Right atrium auricular region (tissue), 2 donors: ENCODE results near the gene ALS2. TPM values are rescaled to one million over a fixed set of nuclear protein-coding genes. Genes with fewer than 3 reads are reported as not detected.

Source experiments
- DNase-seq: peaks from one replicate; pipeline ENCODE4 v3.0.0-alpha.2; 2019; ENCODE audit warnings: low spot score
- H3K27ac ChIP-seq, 2 donors: fragments of 200-600 bp; sonication (generic); 1 replicate in 1 of 2; 2 replicates in 1 of 2; pipeline ENCODE4 v1.5.1; 2016 to 2019
- H3K27me3 ChIP-seq, 2 donors: fragments of 200-600 bp; sonication (generic); one replicate each; pipeline versions ENCODE4 v1.5.1 to v1.6.0; 2017 to 2019
- H3K36me3 ChIP-seq: fragments of 200-600 bp; sonication (generic); one replicate; pipeline ENCODE4 v1.5.1; 2016
- H3K4me1 ChIP-seq, 2 donors: fragments of 200-600 bp; sonication (generic); one replicate each; pipeline versions ENCODE4 v1.5.1 to v1.6.0; 2017 to 2019
- H3K4me3 ChIP-seq, 2 donors: fragments of 200-600 bp; sonication (generic); 1 replicate in 1 of 2; 2 replicates in 1 of 2; pipeline ENCODE4 v1.5.1; 2017 to 2019; ENCODE audit warnings: mild to moderate bottlenecking in 1 of 2, moderate library complexity in 1 of 2
- H3K9me3 ChIP-seq, 2 donors: fragments of 200-600 bp; sonication (generic); one replicate each; pipeline ENCODE4 v1.5.1; 2019
- total RNA-seq, 2 donors: library from RNA; depleted of rRNA; stranded (reverse); fragments of >200 nt; gene quantifications; one replicate each; pipeline ENCODE4 v1.1.0, GENCODE V29; 2016
- TF ChIP-seq, protein P1 (sequence below), 2 donors: fragments of 200-600 bp; sonication (generic); IDR thresholded peaks; one replicate each; pipeline ENCODE4 v1.5.1; 2019; ENCODE audit warnings: antibody characterized with exemption in 2 of 2

The ALS2 gene
- 10 to 100 TPM; 31.0 to 31.8 TPM for total RNA-seq

DNA sequence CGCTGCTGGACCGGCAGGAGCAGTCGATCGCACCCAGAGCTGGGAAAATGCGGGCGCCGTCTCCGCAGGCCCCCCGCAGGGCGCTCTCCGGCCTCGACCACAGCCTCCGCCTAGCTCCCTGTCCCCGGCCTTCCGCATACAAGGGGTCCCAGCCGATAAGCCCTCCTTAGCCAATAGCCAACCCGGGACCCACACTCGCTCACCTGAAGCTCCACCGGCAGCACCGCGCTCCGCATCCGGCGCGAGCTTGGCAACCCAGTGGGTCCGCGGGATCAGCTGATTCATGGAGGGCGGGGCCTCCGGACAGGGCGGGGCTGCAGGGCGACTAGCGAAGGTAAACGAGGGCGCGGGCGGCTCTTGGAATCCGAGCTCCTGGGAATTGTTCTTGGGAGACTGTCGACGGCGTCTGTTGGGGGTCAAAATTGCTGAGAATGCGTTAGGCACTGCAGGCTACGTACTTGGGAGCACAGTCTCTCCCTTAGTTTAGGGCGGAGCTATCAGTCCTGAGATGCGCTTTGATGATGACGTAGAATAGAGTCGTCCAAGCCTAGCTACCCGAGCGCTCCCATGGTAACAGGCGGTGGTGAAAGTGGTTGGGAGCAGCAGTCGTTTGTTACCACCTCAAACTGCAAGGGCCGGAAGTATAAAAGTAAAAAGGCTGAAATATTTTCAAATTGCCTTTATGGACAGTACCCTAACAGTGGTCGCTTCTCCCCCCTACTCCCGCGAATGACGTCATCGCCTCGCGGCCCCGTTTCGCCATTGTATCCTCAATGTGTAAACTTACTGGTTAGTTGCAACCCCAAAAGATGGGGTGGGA, at the start of gene ALS2:
Gene ALS2, minus strand, starts transcription at position 260 of the 820 bp plus-strand sequence. CDS start 12,048 bp downstream, outside the sequence.
- no peaks in the 10 kb centered on the region for H3K36me3 ChIP-seq
- no peaks in the 10 kb centered on the region for H3K9me3 ChIP-seq
- peak within 1 kb of the TSS; percentile 89 to 100 for H3K4me3 ChIP-seq
- DNase-seq: peak; percentile 96
- no peaks in the 10 kb centered on the region for H3K27me3 ChIP-seq
- TF ChIP-seq, protein P1, sequence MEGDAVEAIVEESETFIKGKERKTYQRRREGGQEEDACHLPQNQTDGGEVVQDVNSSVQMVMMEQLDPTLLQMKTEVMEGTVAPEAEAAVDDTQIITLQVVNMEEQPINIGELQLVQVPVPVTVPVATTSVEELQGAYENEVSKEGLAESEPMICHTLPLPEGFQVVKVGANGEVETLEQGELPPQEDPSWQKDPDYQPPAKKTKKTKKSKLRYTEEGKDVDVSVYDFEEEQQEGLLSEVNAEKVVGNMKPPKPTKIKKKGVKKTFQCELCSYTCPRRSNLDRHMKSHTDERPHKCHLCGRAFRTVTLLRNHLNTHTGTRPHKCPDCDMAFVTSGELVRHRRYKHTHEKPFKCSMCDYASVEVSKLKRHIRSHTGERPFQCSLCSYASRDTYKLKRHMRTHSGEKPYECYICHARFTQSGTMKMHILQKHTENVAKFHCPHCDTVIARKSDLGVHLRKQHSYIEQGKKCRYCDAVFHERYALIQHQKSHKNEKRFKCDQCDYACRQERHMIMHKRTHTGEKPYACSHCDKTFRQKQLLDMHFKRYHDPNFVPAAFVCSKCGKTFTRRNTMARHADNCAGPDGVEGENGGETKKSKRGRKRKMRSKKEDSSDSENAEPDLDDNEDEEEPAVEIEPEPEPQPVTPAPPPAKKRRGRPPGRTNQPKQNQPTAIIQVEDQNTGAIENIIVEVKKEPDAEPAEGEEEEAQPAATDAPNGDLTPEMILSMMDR (IDR thresholded peaks at IDR 0.05): no peak
- H3K27ac ChIP-seq: peak within 1 kb of the TSS; percentile 94 to 96
- H3K4me1 ChIP-seq: peaks cover 0 to 22% of the 10 kb centered on the region in 2 donors

DNA sequence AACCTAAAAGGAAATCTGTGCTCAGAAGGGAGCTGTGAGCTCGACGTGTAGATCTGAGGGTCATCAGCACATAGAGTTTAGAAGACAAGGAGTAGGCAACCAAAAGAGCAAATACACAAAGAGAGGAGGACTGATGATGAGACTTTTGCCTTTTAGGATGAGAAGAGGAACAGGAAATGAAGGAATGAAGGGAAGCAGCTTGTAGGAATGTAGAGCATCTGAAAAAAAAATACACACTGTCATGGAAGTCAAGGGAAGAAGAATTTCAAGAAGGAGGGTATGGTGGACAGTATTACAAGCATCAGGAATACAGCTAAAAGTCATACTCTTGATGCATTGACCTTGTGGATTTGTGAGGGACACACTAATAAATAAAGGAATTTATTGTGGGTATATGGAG, 47.5 kb upstream of the ALS2 start:
- H3K4me3 ChIP-seq: no peak overlapping the region
- no peaks in the 10 kb centered on the region for H3K4me1 ChIP-seq
- H3K36me3 ChIP-seq: no peaks in the 10 kb centered on the region
- H3K27ac ChIP-seq: no peak overlapping the region
- TF ChIP-seq, protein P1 (IDR thresholded peaks at IDR 0.05): no peak
- H3K27me3 ChIP-seq: no peaks in the 10 kb centered on the region
- no peaks in the 10 kb centered on the region for H3K9me3 ChIP-seq
- DNase-seq: no peak

DNA sequence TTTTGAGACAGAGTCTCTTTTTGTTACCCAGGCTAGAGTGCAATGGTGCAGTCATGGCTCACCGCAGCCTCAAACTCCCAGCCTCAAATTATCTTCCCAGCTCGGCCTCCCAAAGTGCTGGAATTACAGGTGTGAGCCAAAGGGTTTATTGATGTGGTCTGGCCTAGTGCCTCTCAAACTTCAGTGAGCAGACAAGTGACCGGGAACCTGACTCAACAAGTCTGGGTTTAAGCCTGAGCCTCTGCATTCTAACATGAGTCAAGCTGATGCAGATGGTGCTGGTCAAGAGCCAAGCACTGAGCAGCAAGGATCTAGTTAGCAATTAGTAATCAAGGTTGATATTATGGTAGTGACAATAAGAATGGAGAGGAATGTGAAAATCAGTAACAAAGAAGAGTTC, 46.9 kb upstream of the ALS2 start:
- Histone ChIP-seq H3K9me3 (no peaks in the 10 kb centered on the region), H3K36me3 (no peaks in the 10 kb centered on the region), H3K27ac (no peak overlapping the region), H3K4me1 (no peaks in the 10 kb centered on the region), H3K4me3 (no peak overlapping the region), H3K27me3 (no peaks in the 10 kb centered on the region)
- TF ChIP-seq, protein P1 (IDR thresholded peaks at IDR 0.05): no peak
- DNase-seq: no peak

DNA sequence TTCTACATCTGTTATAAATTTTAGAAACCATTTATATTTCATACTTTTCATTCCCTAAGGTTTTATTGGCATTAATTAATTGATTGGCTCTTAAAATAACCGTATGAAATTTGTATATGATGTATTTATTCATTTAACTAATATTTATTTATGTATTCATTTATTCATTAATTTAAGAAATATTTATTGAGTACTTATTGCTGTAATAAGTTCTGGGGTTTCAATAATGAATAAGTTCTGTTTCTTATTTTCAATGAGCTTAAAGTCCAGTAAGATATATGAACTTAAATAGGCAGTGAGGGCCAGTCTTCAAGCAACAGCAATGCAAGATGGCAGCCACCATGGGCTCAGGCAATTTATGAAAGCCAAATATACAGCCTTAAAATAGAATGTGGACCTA, 43.5 kb upstream of the ALS2 start:
- TF ChIP-seq, protein P1 (IDR thresholded peaks at IDR 0.05): no peak
- Histone ChIP-seq H3K27me3 (no peaks in the 10 kb centered on the region), H3K27ac (no peak overlapping the region), H3K36me3 (no peaks in the 10 kb centered on the region), H3K9me3 (no peaks in the 10 kb centered on the region), H3K4me1 (no peaks in the 10 kb centered on the region), H3K4me3 (no peak overlapping the region)
- no peak for DNase-seq

DNA sequence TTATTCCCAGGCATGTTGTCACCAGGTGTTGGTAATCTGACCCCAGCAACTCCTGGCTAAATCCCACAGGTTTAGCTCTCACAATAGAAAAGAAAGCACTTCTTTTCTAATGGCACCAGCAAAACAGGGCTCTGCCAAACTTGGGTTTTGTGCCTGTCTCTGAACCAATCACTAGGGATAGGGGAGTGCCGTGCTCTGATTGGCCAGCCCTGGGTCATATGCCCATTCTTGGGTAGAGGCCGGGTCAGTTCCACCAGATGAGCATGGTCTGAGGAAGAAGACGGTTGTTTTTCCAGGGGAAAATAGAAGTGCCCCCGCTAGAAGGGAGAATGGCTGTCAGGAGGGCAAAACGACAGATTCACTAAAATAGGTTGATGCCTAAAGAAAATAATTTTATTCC, 40.3 kb upstream of the ALS2 start:
- TF ChIP-seq, protein P1 (IDR thresholded peaks at IDR 0.05): no peak
- DNase-seq: no peak
- H3K9me3 ChIP-seq: no peaks in the 10 kb centered on the region
- no peaks in the 10 kb centered on the region for H3K36me3 ChIP-seq
- H3K4me1 ChIP-seq: no peaks in the 10 kb centered on the region
- no peak overlapping the region for H3K27ac ChIP-seq
- no peaks in the 10 kb centered on the region for H3K27me3 ChIP-seq
- no peak overlapping the region for H3K4me3 ChIP-seq
